Peyer's patch (tissue), 4 donors: Measurements from ENCODE around the gene UBE2QL1. TPM values are rescaled to one million over a fixed set of nuclear protein-coding genes. Genes with fewer than 3 reads are reported as not detected.

ENCODE experiments used
- DNase-seq, 3 donors: peaks; one replicate each; pipeline ENCODE4 v3.0.0-alpha.2; 2017 to 2019
- H3K27ac ChIP-seq, 4 donors: fragments of 200-600 bp; sonication (generic); one replicate each; pipeline ENCODE4 v1.5.1; 2016 to 2019
- H3K27me3 ChIP-seq, 2 donors: fragments of 200-600 bp; sonication (generic); one replicate each; pipeline ENCODE4 v1.5.1; 2019
- H3K36me3 ChIP-seq, 3 donors: fragments of 200-600 bp; sonication (generic); one replicate each; pipeline ENCODE4 v1.5.1; 2016 to 2019
- H3K4me1 ChIP-seq, 4 donors: fragments of 200-600 bp; sonication (generic); one replicate each; pipeline ENCODE4 v1.5.1; 2016 to 2019
- H3K4me3 ChIP-seq, 4 donors: fragments of 200-600 bp; sonication (generic); 1 replicate in 3 of 4; 2 replicates in 1 of 4; pipeline ENCODE4 v1.5.1; 2016 to 2019; ENCODE audit warnings: mild to moderate bottlenecking in 1 of 4
- H3K9me3 ChIP-seq, 4 donors: fragments of 200-600 bp; sonication (generic); one replicate each; pipeline ENCODE4 v1.5.1; 2016 to 2019; ENCODE audit warnings: mild to moderate bottlenecking in 1 of 4
- POLR2A ChIP-seq, 2 donors: fragments of 450-650 bp; IDR thresholded peaks; one replicate each; pipeline ENCODE4 v1.5.1; 2017; ENCODE audit warnings: antibody characterized with exemption in 2 of 2, mild to moderate bottlenecking in 2 of 2, moderate library complexity in 2 of 2
- total RNA-seq, 4 donors: library from RNA; depleted of rRNA; stranded (reverse); fragments of >200 nt; gene quantifications; one replicate each; pipeline ENCODE4 v1.1.0, GENCODE V29; 2016
- TF ChIP-seq, protein P1 (sequence below), 6 experiments: fragments of 450-650 bp in 4 of 6; fragments of 200-600 bp in 2 of 6; sonication (generic) in 1 of 6; IDR thresholded peaks; one replicate each; pipeline ENCODE4 v1.5.1; 2017 to 2019; ENCODE audit warnings: antibody characterized with exemption in 6 of 6, mild to moderate bottlenecking in 3 of 6, moderate library complexity in 1 of 6

UBE2QL1 gene
- total RNA-seq, 4 donors from 2014 or later: 1.0 to 3.3 TPM; not detected in 2

DNA sequence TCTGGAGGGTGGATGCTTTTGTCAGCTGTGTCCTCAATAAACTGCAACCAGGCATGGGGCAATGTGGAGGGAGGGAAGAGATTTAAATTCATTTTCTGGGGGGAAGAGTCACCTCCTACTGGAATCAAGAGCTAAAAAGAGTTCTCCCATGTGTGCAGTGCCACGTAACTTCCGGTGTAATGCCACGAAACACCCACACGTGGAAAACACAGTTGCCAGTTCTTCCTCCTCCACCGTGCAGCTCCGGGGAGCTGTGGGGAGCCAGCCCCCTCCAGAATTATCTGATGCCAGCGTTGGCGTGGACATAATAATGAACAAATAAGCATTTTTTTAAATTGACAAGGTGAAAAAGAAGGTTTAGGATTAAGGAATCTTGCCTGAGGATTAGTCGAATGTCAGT is 38.2 kb upstream of the UBE2QL1 start:
- H3K4me1 ChIP-seq: no peaks in the 10 kb centered on the region
- TF ChIP-seq, protein P1, sequence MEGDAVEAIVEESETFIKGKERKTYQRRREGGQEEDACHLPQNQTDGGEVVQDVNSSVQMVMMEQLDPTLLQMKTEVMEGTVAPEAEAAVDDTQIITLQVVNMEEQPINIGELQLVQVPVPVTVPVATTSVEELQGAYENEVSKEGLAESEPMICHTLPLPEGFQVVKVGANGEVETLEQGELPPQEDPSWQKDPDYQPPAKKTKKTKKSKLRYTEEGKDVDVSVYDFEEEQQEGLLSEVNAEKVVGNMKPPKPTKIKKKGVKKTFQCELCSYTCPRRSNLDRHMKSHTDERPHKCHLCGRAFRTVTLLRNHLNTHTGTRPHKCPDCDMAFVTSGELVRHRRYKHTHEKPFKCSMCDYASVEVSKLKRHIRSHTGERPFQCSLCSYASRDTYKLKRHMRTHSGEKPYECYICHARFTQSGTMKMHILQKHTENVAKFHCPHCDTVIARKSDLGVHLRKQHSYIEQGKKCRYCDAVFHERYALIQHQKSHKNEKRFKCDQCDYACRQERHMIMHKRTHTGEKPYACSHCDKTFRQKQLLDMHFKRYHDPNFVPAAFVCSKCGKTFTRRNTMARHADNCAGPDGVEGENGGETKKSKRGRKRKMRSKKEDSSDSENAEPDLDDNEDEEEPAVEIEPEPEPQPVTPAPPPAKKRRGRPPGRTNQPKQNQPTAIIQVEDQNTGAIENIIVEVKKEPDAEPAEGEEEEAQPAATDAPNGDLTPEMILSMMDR (IDR thresholded peaks at IDR 0.05): no peak
- no peak for TF ChIP-seq POLR2A (IDR thresholded peaks at IDR 0.05)
- H3K27ac ChIP-seq: no peak overlapping the region
- no peaks in the 10 kb centered on the region for H3K36me3 ChIP-seq
- H3K4me3 ChIP-seq: no peak overlapping the region
- H3K9me3 ChIP-seq: no peaks in the 10 kb centered on the region
- DNase-seq: no peak
- H3K27me3 ChIP-seq: no peaks in the 10 kb centered on the region

GRCh38 chr5:6411141-6411540 is 37.5 kb upstream of the UBE2QL1 start:
- DNase-seq: no peak
- Histone ChIP-seq H3K27ac (no peak overlapping the region), H3K36me3 (no peaks in the 10 kb centered on the region), H3K4me1 (no peaks in the 10 kb centered on the region), H3K9me3 (no peaks in the 10 kb centered on the region), H3K4me3 (no peak overlapping the region), H3K27me3 (no peaks in the 10 kb centered on the region)
- TF ChIP-seq, protein P1 (IDR thresholded peaks at IDR 0.05): no peak
- no peak for TF ChIP-seq POLR2A (IDR thresholded peaks at IDR 0.05)

DNA sequence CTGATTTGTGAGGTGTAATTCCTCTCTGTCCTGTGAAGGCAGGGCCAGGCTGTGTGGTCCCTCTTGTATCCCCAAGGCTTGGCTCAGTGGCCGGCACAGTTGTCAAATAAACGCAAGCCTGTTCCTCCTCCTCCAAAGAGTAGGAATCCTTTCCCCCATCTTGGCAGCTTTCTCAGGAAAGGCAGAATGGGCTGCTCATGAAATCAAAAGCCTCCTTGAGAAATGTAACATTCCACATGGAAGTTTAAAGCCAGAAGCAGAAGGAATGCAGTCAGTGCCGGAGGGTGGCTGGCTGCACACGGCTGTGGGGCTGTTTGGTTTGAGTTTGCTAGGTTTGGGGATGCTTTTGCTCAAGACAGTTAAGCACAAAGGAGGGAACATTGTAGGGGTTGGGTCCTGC is 35.8 kb upstream of the UBE2QL1 start:
- no peaks in the 10 kb centered on the region for H3K36me3 ChIP-seq
- no peak overlapping the region for H3K27ac ChIP-seq
- H3K27me3 ChIP-seq: no peaks in the 10 kb centered on the region
- H3K4me3 ChIP-seq: no peak overlapping the region
- no peak for TF ChIP-seq POLR2A (IDR thresholded peaks at IDR 0.05)
- TF ChIP-seq, protein P1 (IDR thresholded peaks at IDR 0.05): no peak
- H3K4me1 ChIP-seq: no peaks in the 10 kb centered on the region
- DNase-seq: no peak
- no peaks in the 10 kb centered on the region for H3K9me3 ChIP-seq

GRCh38 chr5:6417657-6418056 is 31.0 kb upstream of the UBE2QL1 start:
- Histone ChIP-seq H3K4me1 (peaks cover 0 to 4% (median 0%) of the 10 kb centered on the region in 4 donors), H3K27ac (no peak overlapping the region), H3K27me3 (no peaks in the 10 kb centered on the region), H3K9me3 (no peaks in the 10 kb centered on the region), H3K4me3 (no peak overlapping the region), H3K36me3 (no peaks in the 10 kb centered on the region)
- TF ChIP-seq, protein P1 (IDR thresholded peaks at IDR 0.05): no peak
- TF ChIP-seq POLR2A (IDR thresholded peaks at IDR 0.05): no peak
- DNase-seq: no peak

GRCh38 chr5:6418679-6419276 is 29.9 kb upstream of the UBE2QL1 start:
- H3K27ac ChIP-seq: peak overlapping the region in 1 of 4 donors; percentile 28

More at GRCh38 chr5:6418679-6419276, 29.9 kb upstream of the UBE2QL1 start:
- Histone ChIP-seq H3K9me3 (no peaks in the 10 kb centered on the region), H3K4me1 (peaks cover 0 to 4% (median 0%) of the 10 kb centered on the region in 4 donors), H3K36me3 (no peaks in the 10 kb centered on the region), H3K4me3 (no peak overlapping the region), H3K27me3 (no peaks in the 10 kb centered on the region)
- TF ChIP-seq, protein P1 (IDR thresholded peaks at IDR 0.05): no peak
- TF ChIP-seq POLR2A (IDR thresholded peaks at IDR 0.05): no peak
- DNase-seq: no peak
